Common myeloid progenitor, CD34-positive (primary cell): ENCODE results near the gene SLC35E2B. TPM values are rescaled to one million over a fixed set of nuclear protein-coding genes. Genes with fewer than 3 reads are reported as not detected.
"Not testable (repeated sequence)": the region's sequence is repeated elsewhere in the genome, so short reads cannot be mapped to it uniquely, and the experiment has no call there.

ENCODE experiments used
- CTCF ChIA-PET: fragments of 350-600 bp; sonication (Branson Sonifier 250); formaldehyde crosslinking; loops from one replicate; lab custom pipeline; 2021; ENCODE audit warnings: antibody characterized with exemption; lab: Charles Lee
- POLR2A ChIA-PET: fragments of 350-600 bp; sonication (Branson Sonifier 250); formaldehyde crosslinking; loops from one replicate; lab custom pipeline; 2021; ENCODE audit warnings: antibody characterized with exemption; lab: Charles Lee
- DNase-seq, 3 donors: peaks; one replicate each; pipeline versions ENCODE4 v3.0.0 to v3.0.0-alpha.2; 2013
- H3K27ac ChIP-seq, 2 experiments: 1 replicate in 1 of 2; 2 replicates in 1 of 2; pipeline ENCODE4 v1.7.0; 2013; ENCODE audit warnings: inconsistent platforms in 2 of 2, low read length in 2 of 2, mild to moderate bottlenecking in 2 of 2, low read depth in 1 of 2, moderate library complexity in 1 of 2; ENCODE audit not compliant: severe bottlenecking in 2 of 2, insufficient read depth in 1 of 2, poor library complexity in 1 of 2
- H3K27me3 ChIP-seq, 5 experiments: replicated peaks in 2 of 5; 1 replicate in 3 of 5; 2 replicates in 2 of 5; pipeline versions ENCODE4 v1.6.1 to v1.7.0; 2013; ENCODE audit warnings: low read length in 4 of 5, mild to moderate bottlenecking in 2 of 5, moderate library complexity in 2 of 5, inconsistent platforms in 1 of 5; ENCODE audit not compliant: insufficient read depth in 5 of 5, control insufficient read depth in 4 of 5
- H3K36me3 ChIP-seq, 4 experiments: 1 replicate in 2 of 4; 2 replicates in 2 of 4; pipeline versions ENCODE4 v1.6.1 to v1.7.0; 2013; ENCODE audit warnings: low read length in 3 of 4, control low read depth in 1 of 4, mild to moderate bottlenecking in 1 of 4; ENCODE audit not compliant: control insufficient read depth in 4 of 4, insufficient read depth in 4 of 4
- H3K4me1 ChIP-seq, 4 experiments: 1 replicate in 3 of 4; 2 replicates in 1 of 4; pipeline versions ENCODE4 v1.6.1 to v1.7.1; 2013; ENCODE audit warnings: low read length in 3 of 4, mild to moderate bottlenecking in 3 of 4, control low read depth in 1 of 4, inconsistent platforms in 1 of 4, moderate library complexity in 1 of 4; ENCODE audit not compliant: control insufficient read depth in 4 of 4, insufficient read depth in 4 of 4; ENCODE audit errors: control extremely low read depth in 1 of 4
- H3K4me3 ChIP-seq, 7 experiments: 1 replicate in 4 of 7; 2 replicates in 3 of 7; pipeline versions ENCODE4 v1.5.1 to v1.7.0; 2013; ENCODE audit warnings: mild to moderate bottlenecking in 7 of 7, low read length in 6 of 7, moderate library complexity in 6 of 7, inconsistent platforms in 2 of 7, low read depth in 2 of 7, control low read depth in 1 of 7; ENCODE audit not compliant: insufficient read depth in 4 of 7, control insufficient read depth in 1 of 7; ENCODE audit errors: extremely low read depth in 1 of 7
- H3K9me3 ChIP-seq, 5 experiments: 1 replicate in 4 of 5; 2 replicates in 1 of 5; pipeline versions ENCODE4 v1.6.1 to v1.7.1; 2013; ENCODE audit warnings: low read length in 4 of 5, mild to moderate bottlenecking in 2 of 5, inconsistent platforms in 1 of 5, low read depth in 1 of 5, moderate library complexity in 1 of 5; ENCODE audit not compliant: control insufficient read depth in 4 of 5, insufficient read depth in 2 of 5; ENCODE audit errors: control extremely low read depth in 1 of 5
- WGBS: methylation state at CpG from one replicate; pipeline ENCODE4 v1.1.5; 2013; ENCODE audit not compliant: insufficient coverage; 5-methylcytosine and 5-hydroxymethylcytosine counted together
- polyA plus RNA-seq: library from polyadenylated mRNA; unstranded; fragments of 120-200 nt; gene quantifications from one replicate; pipeline ENCODE4 v1.2.1, GENCODE V29; 2013

The SLC35E2B gene
- polyA plus RNA-seq = 50.5 TPM

DNA sequence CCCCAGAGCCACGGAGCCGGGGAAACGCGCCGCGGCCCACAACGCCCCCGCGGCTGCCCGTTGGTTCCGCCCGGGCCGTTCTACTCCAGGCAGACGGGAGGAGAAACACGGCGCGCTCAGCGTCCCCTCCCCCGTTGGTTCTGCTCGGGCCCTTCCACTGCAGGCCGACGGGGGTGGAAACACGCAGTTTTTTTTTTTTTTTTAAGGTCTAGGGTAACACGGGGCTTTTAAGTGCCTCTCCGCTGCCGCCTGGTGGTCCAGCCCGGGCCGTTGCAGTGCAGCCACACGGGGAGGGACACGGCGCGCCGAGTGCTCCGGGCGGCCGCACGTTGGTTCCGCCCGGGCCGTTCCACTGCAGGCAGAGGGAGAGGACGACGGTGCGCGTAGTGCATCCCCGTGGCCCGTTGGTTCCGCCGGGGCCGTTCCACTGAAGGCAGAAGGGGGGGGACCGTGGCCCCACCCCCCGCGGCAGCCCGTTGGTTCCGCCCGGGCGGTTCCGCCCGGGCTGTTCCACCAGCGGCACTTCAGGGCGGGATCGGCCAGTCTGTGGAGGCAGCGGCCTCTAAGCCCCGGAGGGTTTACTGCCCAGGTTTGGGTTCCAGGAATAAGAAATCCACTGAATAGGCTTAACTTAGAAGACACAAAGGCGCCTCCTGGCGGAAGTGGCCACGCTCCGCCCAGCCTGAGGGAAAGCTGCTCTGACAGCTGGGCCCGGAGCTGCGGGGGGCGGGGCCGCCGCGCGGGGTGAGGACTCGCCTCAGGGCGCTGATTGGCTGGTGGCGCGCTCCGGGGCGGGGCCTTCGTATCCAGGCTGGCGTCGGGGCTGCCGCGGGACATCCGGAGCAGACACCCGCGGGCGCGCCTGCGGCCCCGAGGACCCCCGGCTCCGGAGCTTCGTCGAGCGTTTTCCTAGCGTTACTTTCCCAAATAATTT is at the start of gene SLC35E2B:
SLC35E2B (minus strand) TSS at position 82 of the 934 bp plus-strand sequence. CDS start 16,096 bp downstream, outside the sequence.
- H3K9me3 ChIP-seq, POLR2A ChIA-PET, CTCF ChIA-PET, H3K27me3 ChIP-seq, H3K36me3 ChIP-seq: not testable (repeated sequence)
- Histone ChIP-seq H3K27ac (peak within 1 kb of the TSS; percentile 93 to 94), H3K4me1 (peaks cover 0 to 10% (median 5%) of the 10 kb centered on the region in 4 experiments), H3K4me3 (peak within 1 kb of the TSS; percentile 27 to 74 (median 64))
- peak; percentile 93 to 98 (median 98) for DNase-seq
- no CpG with 5 or more reads among the region's 98 CpGs for WGBS

- H3K4me3 ChIP-seq, POLR2A ChIA-PET, H3K9me3 ChIP-seq, CTCF ChIA-PET, H3K4me1 ChIP-seq, H3K27me3 ChIP-seq, DNase-seq, H3K27ac ChIP-seq: not testable (repeated sequence)
- H3K36me3 ChIP-seq = peaks cover 0 to 12% (median 0%) of the 10 kb centered on the region in 4 experiments
- 92% methylated on average over 2 of the region's 12 CpGs for WGBS
These were observed 48.4 kb upstream of the SLC35E2B start for GRCh38 chr1:1741013-1741412.

DNA sequence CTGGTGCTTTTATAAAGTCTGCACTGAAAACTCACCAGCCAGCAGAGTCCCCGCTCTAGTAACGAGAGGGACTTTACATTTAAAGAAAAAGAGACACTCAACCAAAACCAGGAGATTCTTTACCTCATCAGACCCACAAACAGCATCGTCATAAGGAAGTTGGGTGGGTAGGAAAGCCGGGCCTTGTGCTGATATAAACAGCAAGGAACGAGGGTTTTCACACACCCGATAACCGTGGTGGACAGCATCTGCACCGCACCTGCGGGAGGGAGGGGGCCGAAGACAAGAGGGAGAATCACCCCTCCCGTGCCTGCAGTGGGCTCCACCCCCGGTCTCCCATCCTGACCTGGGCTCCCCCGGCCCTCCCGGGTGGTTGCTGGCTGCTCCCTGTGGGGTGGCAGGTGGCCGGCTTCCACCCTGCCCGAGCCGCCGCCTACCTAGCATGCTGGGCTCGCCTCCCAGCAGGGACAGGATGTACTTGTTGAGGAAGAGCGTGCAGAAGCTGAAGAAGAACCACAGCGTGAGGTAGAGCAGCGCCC is 46.3 kb upstream of the SLC35E2B start:
- DNase-seq, H3K27ac ChIP-seq, H3K4me3 ChIP-seq, H3K4me1 ChIP-seq, H3K9me3 ChIP-seq, H3K27me3 ChIP-seq, POLR2A ChIA-PET, CTCF ChIA-PET: not testable (repeated sequence)
- peaks cover 0 to 17% (median 2%) of the 10 kb centered on the region in 4 experiments for H3K36me3 ChIP-seq
- no CpG with 5 or more reads among the region's 22 CpGs for WGBS

DNA sequence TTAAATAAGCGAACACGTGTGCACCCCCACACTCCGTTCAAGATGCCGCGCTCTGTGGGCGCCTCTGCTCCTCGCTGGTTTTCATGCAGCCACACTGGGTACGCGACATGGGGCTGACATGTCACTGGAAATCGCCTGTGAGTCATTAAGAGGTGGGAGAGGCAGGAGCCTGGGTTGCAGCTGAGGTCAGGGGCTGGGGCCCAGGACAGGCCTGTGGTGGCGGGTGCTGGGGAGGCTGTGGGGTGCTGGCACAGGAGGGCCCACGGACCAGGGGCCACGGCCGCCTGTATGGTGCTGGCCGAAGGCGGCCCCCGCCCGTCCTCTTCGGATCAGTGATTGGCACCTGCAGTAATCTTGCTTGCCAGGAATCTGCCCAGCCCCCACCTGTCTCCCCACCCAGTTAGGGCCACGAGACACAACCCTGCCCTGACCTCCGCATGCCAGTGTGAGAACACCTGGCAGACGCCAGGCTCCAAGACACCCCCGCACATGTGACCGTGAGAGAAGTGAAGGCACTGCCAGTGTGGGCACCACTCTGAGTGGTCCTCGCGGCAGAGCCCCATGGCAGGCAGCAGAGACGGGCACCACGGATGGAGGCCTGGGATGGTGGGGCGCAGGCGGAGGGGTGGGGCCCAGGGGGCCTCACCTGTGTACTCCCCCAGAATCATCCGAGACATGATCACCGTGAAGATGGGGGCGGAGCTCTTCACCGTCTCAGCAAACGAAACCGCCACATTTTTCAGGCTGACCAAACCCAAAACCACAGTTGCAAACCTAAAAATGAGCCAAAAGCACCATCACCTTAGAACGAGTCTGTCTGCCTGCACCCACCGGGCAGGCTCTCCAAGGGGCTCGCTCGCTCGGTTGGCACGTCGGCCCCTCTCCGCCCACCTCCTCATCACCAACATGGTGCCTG is 45.3 kb upstream of the SLC35E2B start:
- POLR2A ChIA-PET, H3K4me1 ChIP-seq, H3K9me3 ChIP-seq, H3K4me3 ChIP-seq, H3K27ac ChIP-seq, DNase-seq, CTCF ChIA-PET, H3K27me3 ChIP-seq: not testable (repeated sequence)
- H3K36me3 ChIP-seq = peaks cover 0 to 20% (median 3%) of the 10 kb centered on the region in 4 experiments
- 93% methylated on average over 11 of the region's 44 CpGs for WGBS

DNA sequence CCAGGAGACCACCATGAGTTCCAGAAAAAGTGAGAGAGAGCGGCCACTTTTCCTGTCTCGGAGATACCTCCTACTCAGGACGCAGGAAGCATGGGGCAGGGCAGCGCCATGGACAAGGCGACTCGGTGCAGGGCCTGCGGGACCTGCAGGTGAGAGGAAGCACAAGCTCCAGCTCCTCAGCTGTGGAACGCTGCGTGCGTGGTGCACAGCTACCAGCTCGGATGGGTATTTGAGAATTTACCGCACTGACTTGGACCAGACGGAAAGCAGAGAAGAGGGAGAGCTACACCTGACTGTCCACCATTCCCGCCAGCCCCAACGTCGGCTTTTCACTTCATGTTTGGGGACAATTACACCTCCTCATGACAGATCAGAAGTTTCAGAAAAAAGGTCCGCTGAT is 39.8 kb upstream of the SLC35E2B start:
- Histone ChIP-seq H3K27ac (no peak overlapping the region), H3K27me3 (no peaks in the 10 kb centered on the region), H3K36me3 (peaks cover 3 to 31% (median 13%) of the 10 kb centered on the region in 4 experiments), H3K4me1 (no peaks in the 10 kb centered on the region), H3K9me3 (no peaks in the 10 kb centered on the region), H3K4me3 (no peak overlapping the region)
- ChIA-PET CTCF (no interaction called here), POLR2A (no interaction called here)
- WGBS = 98% methylated on average over 15 of the region's 17 CpGs
- DNase-seq = no peak

DNA sequence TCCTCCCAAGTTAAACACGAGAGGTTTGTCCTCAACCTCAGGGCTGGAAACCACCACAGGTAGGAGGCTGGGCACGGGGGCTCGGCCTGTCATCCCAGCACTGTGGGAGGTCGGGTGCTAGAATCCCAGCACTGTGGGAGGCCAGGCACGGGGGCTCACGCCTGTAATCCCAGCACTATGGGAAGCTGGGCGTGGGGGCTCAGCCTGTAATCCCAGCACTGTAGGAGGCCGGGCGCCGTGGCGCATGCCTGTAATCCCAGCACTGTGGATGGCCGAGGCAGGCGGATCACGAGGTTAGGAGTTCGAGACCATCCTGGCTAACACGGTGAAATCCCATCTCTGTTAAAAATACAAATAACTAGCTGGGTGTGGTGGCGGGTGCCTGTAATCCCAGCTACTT is 38.3 kb upstream of the SLC35E2B start:
- no peaks in the 10 kb centered on the region for H3K4me1 ChIP-seq
- POLR2A ChIA-PET = no interaction called here
- H3K4me3 ChIP-seq = no peak overlapping the region
- peaks cover 3 to 29% (median 13%) of the 10 kb centered on the region in 4 experiments for H3K36me3 ChIP-seq
- no peak for DNase-seq
- H3K27ac ChIP-seq = no peak overlapping the region
- WGBS = 98% methylated on average over 16 of the region's 17 CpGs
- CTCF ChIA-PET = no interaction called here
- H3K27me3 ChIP-seq = no peaks in the 10 kb centered on the region
- no peaks in the 10 kb centered on the region for H3K9me3 ChIP-seq
